Vagina (tissue), 2 donors: ENCODE data around the gene TMEM106C.

Experiments
- CTCF ChIP-seq, 3 experiments: fragments of 450-650 bp in 2 of 3; fragments of 200-600 bp in 1 of 3; sonication (generic) in 1 of 3; IDR thresholded peaks; one replicate each; pipeline ENCODE4 v1.5.1; 2017 to 2019; ENCODE audit warnings: antibody characterized with exemption in 3 of 3, mild to moderate bottlenecking in 2 of 3, moderate library complexity in 2 of 3
- POLR2A ChIP-seq, 2 donors: fragments of 450-650 bp; IDR thresholded peaks; one replicate each; pipeline ENCODE4 v1.6.1; 2017; ENCODE audit warnings: antibody characterized with exemption in 2 of 2, mild to moderate bottlenecking in 2 of 2, moderate library complexity in 2 of 2
- POLR2AphosphoS5 ChIP-seq, 2 donors: sonication (generic); formaldehyde crosslinking; IDR thresholded peaks; one replicate each; pipeline ENCODE4 v1.9.0; 2017; ENCODE audit warnings: antibody characterized with exemption in 2 of 2, mild to moderate bottlenecking in 2 of 2, low read depth in 1 of 2; ENCODE audit not compliant: insufficient read depth in 1 of 2

GRCh38 chr12:47947341-47947740 lies 16.1 kb upstream of the TMEM106C start:
- no peak for TF ChIP-seq POLR2A (IDR thresholded peaks at IDR 0.05)
- no peak for TF ChIP-seq CTCF (IDR thresholded peaks at IDR 0.05)
- TF ChIP-seq POLR2AphosphoS5 (IDR thresholded peaks at IDR 0.05; ENCODE audit: insufficient read depth in 1 of 2, low read depth in 1 of 2), result no peak
